ENCODE data around the gene ZNF638. TPM values are rescaled to one million over a fixed set of nuclear protein-coding genes. Genes with fewer than 3 reads are reported as not detected.

ZNF638 gene
- total and polyA plus RNA-seq, 2 of the 4 experiments (the other 2 are of a cell fraction) = 46.4 to 129 TPM

DNA sequence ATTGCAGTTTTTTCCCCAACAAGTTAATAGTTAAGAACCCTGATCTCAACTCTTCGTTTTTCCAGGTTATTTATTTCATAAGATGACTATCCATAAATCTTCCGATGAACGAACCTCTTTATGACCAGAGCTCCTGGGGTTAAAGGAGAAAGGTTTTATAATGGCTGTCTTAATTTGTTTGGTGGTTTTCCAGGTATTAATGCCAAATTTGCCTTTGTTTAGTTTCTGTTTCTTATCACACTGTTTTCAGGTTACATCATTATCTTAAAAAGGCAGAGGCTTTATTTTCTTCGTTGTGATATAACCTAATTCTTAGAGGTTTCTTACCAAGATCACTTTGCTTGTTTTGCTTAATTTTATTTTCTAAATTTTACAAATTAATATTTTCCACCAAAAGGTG lies 10.1 kb downstream of the ZNF638 start:
- Histone ChIP-seq H3K9ac (ENCODE audit: low read depth, low read length) (no peak overlapping the region), H3K14ac (replicated peaks; ENCODE audit: low read depth, low read length) (no peak overlapping the region), H2BK5ac (ENCODE audit: low read depth, low read length, poor library complexity, severe bottlenecking) (no peak overlapping the region), H3K23ac (ENCODE audit: low read depth, low read length) (no peak overlapping the region), H3K9me3 (ENCODE audit: control insufficient read depth, insufficient read depth, low read length) (no peaks in the 10 kb centered on the region), H2BK120ac (ENCODE audit: low read depth, low read length) (no peak overlapping the region), H2BK15ac (ENCODE audit: low read depth, low read length) (no peak overlapping the region), H3K36me3 (ENCODE audit: control insufficient read depth, insufficient read depth, low read length) (peaks cover 1% of the 10 kb centered on the region), H3K18ac (ENCODE audit: low read depth, low read length) (no peak overlapping the region), H3K9me1 (ENCODE audit: insufficient read depth, low read length) (peaks cover 3% of the 10 kb centered on the region; the same call in 1 of the 2 replicates), H2AK9ac (replicated peaks; ENCODE audit: low read depth, low read length, poor library complexity) (no peak overlapping the region), H3K4me1 (ENCODE audit: control insufficient read depth, insufficient read depth, low read length) (peaks cover 2% of the 10 kb centered on the region; the same call in 1 of the 2 replicates), H3K4me3 (ENCODE audit: insufficient read depth, low read depth, low read length) (no peak overlapping the region), H4K20me1 (ENCODE audit: insufficient read depth, low read length) (peaks cover 84% of the 10 kb centered on the region), H2AK5ac (ENCODE audit: low read depth, low read length) (no peak overlapping the region), H4K91ac (ENCODE audit: insufficient read depth, low read depth, low read length) (no peak overlapping the region), H3K27ac (ENCODE audit: insufficient read depth, low read length) (no peak overlapping the region), H3K79me1 (ENCODE audit: low read depth in 1 of 2, low read length in 2 of 2) (peaks cover 18 to 57% of the 10 kb centered on the region in 2 experiments), H2AFZ (replicated peaks; ENCODE audit: low read length, poor library complexity) (no peak overlapping the region), H3K4me2 (ENCODE audit: low read depth, low read length) (no peak overlapping the region), H4K5ac (ENCODE audit: low read depth, low read length) (no peak overlapping the region), H4K8ac (ENCODE audit: low read depth in 2 of 2, low read length in 2 of 2) (no peak overlapping the region), H3K56ac (ENCODE audit: extremely low read depth, insufficient read depth, low read length) (no peak overlapping the region), H3K27me3 (ENCODE audit: control insufficient read depth, insufficient read depth, low read length) (no peaks in the 10 kb centered on the region), H3K4ac (ENCODE audit: low read depth, low read length) (no peak overlapping the region), H2BK20ac (ENCODE audit: low read depth, low read length) (no peak overlapping the region)
- ATAC-seq (ENCODE audit: low read depth) (no peak), DNase-seq (no peak)
- TF ChIP-seq MXI1 (IDR thresholded peaks at IDR 0.05; ENCODE audit: borderline replicate concordance, low read depth, low read length) (no peak), RCOR1 (IDR thresholded peaks at IDR 0.05; ENCODE audit: insufficient replicate concordance, low read length) (no peak)
- BruUV-seq (replicated peaks) = no TSS peak
- in situ Hi-C loops (cut with MboI; ENCODE audit: low sequenced_read_pairs) = no loop called here
- no CpG with 5 or more reads among the region's 4 CpGs for WGBS, 2 experiments (ENCODE audit: extremely low coverage in 2 of 2, insufficient read length in 1 of 2)
- intact Hi-C loops (cut with micrococcal nuclease) = loop anchor here (5.0 kb wide), 1 partner anchor 36 kb away; no protein-coding TSS in a partner anchor
- ChIA-PET CTCF (interaction anchor here (0.6 kb wide), 1 partner anchor 13 kb away, joined by 4 read pairs; no protein-coding TSS in a partner anchor), POLR2A (ENCODE audit: unreplicated experiment) (no interaction called here)
- dilution Hi-C loops (cut with HindIII; ENCODE audit: low sequenced_read_pairs, unreplicated experiment) = no loop called here

Data from IMR-90 (cell line).